Measurements from ENCODE around the gene MGP.

DNA sequence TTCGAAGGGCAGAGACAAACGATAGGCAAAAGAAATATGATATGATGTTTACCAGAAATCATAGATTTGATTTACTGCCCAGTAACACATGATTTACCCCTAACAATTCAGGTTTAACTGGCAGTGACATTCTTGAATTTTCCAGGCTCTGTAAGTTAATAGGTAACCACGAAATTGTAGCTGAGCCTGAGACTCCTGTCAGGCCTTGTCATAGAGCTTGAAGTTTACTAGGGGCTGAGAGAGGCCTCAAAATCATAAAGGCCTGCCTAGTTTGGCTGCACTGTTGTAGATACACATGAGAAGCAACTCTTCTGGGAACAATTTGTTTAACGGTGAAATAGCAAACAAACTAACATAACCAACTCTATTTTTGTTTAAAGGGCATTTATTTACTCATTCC, 49.4 kb upstream of the MGP start:
- TF ChIP-seq, protein P1, sequence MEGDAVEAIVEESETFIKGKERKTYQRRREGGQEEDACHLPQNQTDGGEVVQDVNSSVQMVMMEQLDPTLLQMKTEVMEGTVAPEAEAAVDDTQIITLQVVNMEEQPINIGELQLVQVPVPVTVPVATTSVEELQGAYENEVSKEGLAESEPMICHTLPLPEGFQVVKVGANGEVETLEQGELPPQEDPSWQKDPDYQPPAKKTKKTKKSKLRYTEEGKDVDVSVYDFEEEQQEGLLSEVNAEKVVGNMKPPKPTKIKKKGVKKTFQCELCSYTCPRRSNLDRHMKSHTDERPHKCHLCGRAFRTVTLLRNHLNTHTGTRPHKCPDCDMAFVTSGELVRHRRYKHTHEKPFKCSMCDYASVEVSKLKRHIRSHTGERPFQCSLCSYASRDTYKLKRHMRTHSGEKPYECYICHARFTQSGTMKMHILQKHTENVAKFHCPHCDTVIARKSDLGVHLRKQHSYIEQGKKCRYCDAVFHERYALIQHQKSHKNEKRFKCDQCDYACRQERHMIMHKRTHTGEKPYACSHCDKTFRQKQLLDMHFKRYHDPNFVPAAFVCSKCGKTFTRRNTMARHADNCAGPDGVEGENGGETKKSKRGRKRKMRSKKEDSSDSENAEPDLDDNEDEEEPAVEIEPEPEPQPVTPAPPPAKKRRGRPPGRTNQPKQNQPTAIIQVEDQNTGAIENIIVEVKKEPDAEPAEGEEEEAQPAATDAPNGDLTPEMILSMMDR (IDR thresholded peaks at IDR 0.05), result no peak
- TF ChIP-seq KAT7 (CRISPR knock-in tag; IDR thresholded peaks at IDR 0.05; ENCODE audit: borderline replicate concordance), result no peak
- no peak for TF ChIP-seq JUN (CRISPR knock-in tag; IDR thresholded peaks at IDR 0.05)

Measured in WTC11 (cell line).